ENCODE results near the gene RAF1.

- TF ChIP-seq USF2 (CRISPR knock-in tag; IDR thresholded peaks at IDR 0.05) (no peak), CTCF (IDR thresholded peaks at IDR 0.05) (no peak), NR1H2 (CRISPR knock-in tag; IDR thresholded peaks at IDR 0.05) (no peak), ZNF219 (CRISPR knock-in tag; IDR thresholded peaks at IDR 0.05; ENCODE audit: borderline replicate concordance) (no peak), ARID4B (CRISPR knock-in tag; IDR thresholded peaks at IDR 0.05; ENCODE audit: borderline replicate concordance) (0 out of 2 replicates have a peak, but pooled peaks have one; percentile 1), CREB1 (CRISPR knock-in tag; IDR thresholded peaks at IDR 0.05) (no peak), USF1 (CRISPR knock-in tag; IDR thresholded peaks at IDR 0.05) (no peak)
Measured at GRCh38 chr3:12557473-12558100, 106.3 kb downstream of the RAF1 start.
